A549 treated with Hydrocortisone at 1 μM for 4 hours (cell line): ENCODE measurements around the gene BAIAP2. TPM values are rescaled to one million over a fixed set of nuclear protein-coding genes. Genes with fewer than 3 reads are reported as not detected.

Source experiments
- total RNA-seq: library from RNA; stranded (reverse); fragments of 200-300 nt; extraction: Qiagen RNA extraction; gene quantifications from 5 replicates; pipeline ENCODE4 v1.2.3, GENCODE V29; 2022

BAIAP2 gene
- 116 to 132 TPM (median 129 TPM) in 5 replicates for total RNA-seq

GRCh38 chr17:81034779-81035520 is at the start of gene BAIAP2:
Gene BAIAP2 (plus strand): TSS chr17:81035151. CDS start chr17:81035255, 104 bp downstream.

GRCh38 chr17:80991645-80992076 is 43.3 kb upstream of the BAIAP2 start, which contains the start of gene CHMP6:
Gene CHMP6 (plus strand): TSS chr17:80991841. CDS start chr17:80991919, 78 bp downstream.

GRCh38 chr17:81165246-81166032 is 130.5 kb downstream of the BAIAP2 start, which contains the start of gene PVALEF:
Gene PVALEF (plus strand): TSS chr17:81165507. CDS start chr17:81181227, 15,720 bp downstream.

GRCh38 chr17:81166033-81166492 is 131.1 kb downstream of the BAIAP2 start, which contains the start of gene AATK:
Gene AATK (minus strand): TSS chr17:81166221. CDS start chr17:81165992, 229 bp downstream.

Other genes with a start within 250 kb of the BAIAP2 start
- 31.2 to 37.9 TPM (median 34.1 TPM) in 5 replicates for gene CHMP6, start 43.3 kb upstream of the BAIAP2 start, total RNA-seq
- gene PVALEF, start 130.4 kb downstream of the BAIAP2 start, total RNA-seq: not detected in 5 replicates
- gene AATK, start 131.1 kb downstream of the BAIAP2 start, total RNA-seq: 0.29 to 0.64 TPM (median 0.50 TPM) in 5 replicates
- gene CEP131, start 187.8 kb downstream of the BAIAP2 start, total RNA-seq: 6.4 to 8.5 TPM (median 7.8 TPM) in 5 replicates
- gene TEPSIN, start 203.9 kb downstream of the BAIAP2 start, total RNA-seq: 20.2 to 27.4 TPM (median 26.5 TPM) in 5 replicates
- gene NDUFAF8, start 204.2 kb downstream of the BAIAP2 start, total RNA-seq: 82.5 to 221 TPM (median 212 TPM) in 5 replicates